K562 (cell line): ENCODE results near the gene POFUT2.
A peak's percentile ranks its signal among the peaks of the same experiment; 100 is the strongest.

ENCODE experiments used
- BACH1 ChIP-seq: fragments of 200-800 bp; sonication (Bioruptor generic); IDR thresholded peaks from 2 replicates; pipeline ENCODE4 v1.6.1; 2016; ENCODE audit warnings: missing genetic modification characterization, missing compliant biosample characterization
- CTCF ChIP-seq, 3 experiments: IDR thresholded peaks in 2 of 3; conservative IDR thresholded peaks in 1 of 3; 2 replicates each; pipeline ENCODE4 v1.5.1; 2011 to 2012; ENCODE audit warnings: low read length in 3 of 3, mild to moderate bottlenecking in 3 of 3, control low read depth in 2 of 3, improper control_type of control experiment in 1 of 3, inconsistent platforms in 1 of 3, low read depth in 1 of 3, mixed read lengths in 1 of 3, moderate library complexity in 1 of 3; ENCODE audit not compliant: insufficient read depth in 2 of 3
- ETV6 ChIP-seq, 3 experiments: fragments of 150-350 bp in 1 of 3; sonication (generic) in 1 of 3; formaldehyde crosslinking in 1 of 3; IDR thresholded peaks; 2 replicates each; pipeline versions ENCODE4 v1.6.1 to v1.8.0; 2014 to 2022; ENCODE audit warnings: borderline replicate concordance in 2 of 3, low read depth in 2 of 3, antibody characterized with exemption in 1 of 3, low read length in 1 of 3, mild to moderate bottlenecking in 1 of 3, missing genetic modification reagents in 1 of 3
- KDM1A ChIP-seq, 2 experiments: fragments of 450-650 bp; IDR thresholded peaks; 2 replicates each; pipeline ENCODE4 v1.6.1; 2016; ENCODE audit warnings: mild to moderate bottlenecking in 2 of 2
- NR3C1 ChIP-seq: sonication (generic); formaldehyde crosslinking; IDR thresholded peaks from 2 replicates; pipeline ENCODE4 v1.8.1; 2022; ENCODE audit warnings: missing genetic modification reagents
- RNF2 ChIP-seq: sonication (generic); IDR thresholded peaks from 2 replicates; pipeline ENCODE4 v1.6.1; 2016
- SMC3 ChIP-seq: conservative IDR thresholded peaks from 2 replicates; pipeline ENCODE4 v1.6.1; 2011; ENCODE audit warnings: low read depth, low read length, improper control_type of control experiment; ENCODE audit not compliant: insufficient read depth
- ZBTB40 ChIP-seq, 2 experiments: fragments of 450-650 bp in 1 of 2; sonication (generic) in 1 of 2; formaldehyde crosslinking in 1 of 2; IDR thresholded peaks; 2 replicates each; pipeline versions ENCODE4 v1.7.1 to v1.9.0; 2016 to 2022; ENCODE audit warnings: inconsistent platforms in 1 of 2, mild to moderate bottlenecking in 1 of 2, missing genetic modification reagents in 1 of 2

GRCh38 chr21:45289655-45290515 is 2.2 kb upstream of the POFUT2 start:
- TF ChIP-seq RNF2 (no peak), BACH1 (tag) (no peak), NR3C1 (CRISPR knock-in tag) (no peak), KDM1A (IDR thresholded peaks at IDR 0.05) (no peak), CTCF (IDR thresholded peaks at IDR 0.05 in 2 of 3, conservative IDR thresholded peaks at IDR 0.05 in 1 of 3; ENCODE audit: insufficient read depth in 2 of 3, low read depth in 1 of 3, low read length in 3 of 3) (peak; percentile 40 to 45 (median 42); a peak in 4 of 6 replicates), ZBTB40 (IDR thresholded peaks at IDR 0.05) (no peak), ZBTB40 (CRISPR knock-in tag; IDR thresholded peaks at IDR 0.05) (no peak), SMC3 (no peak), ETV6 (IDR thresholded peaks at IDR 0.05; ENCODE audit: borderline replicate concordance in 1 of 2, low read depth in 2 of 2, low read length in 1 of 2) (no peak), ETV6 (CRISPR knock-in tag; IDR thresholded peaks at IDR 0.05; ENCODE audit: borderline replicate concordance) (no peak)
